Measurements from ENCODE around the gene MTO1.
"Not testable (repeated sequence)": the region's sequence is repeated elsewhere in the genome, so short reads cannot be mapped to it uniquely, and the experiment has no call there.

The MTO1 gene

GRCh38 chr6:73534628-73535027, 73.1 kb downstream of the MTO1 start:
- no peak for DNase-seq (ENCODE audit: low read depth)

- DNase-seq (ENCODE audit: low read depth), result no peak
Measured at GRCh38 chr6:73537677-73538076, 76.1 kb downstream of the MTO1 start.

GRCh38 chr6:73538116-73538779, 76.7 kb downstream of the MTO1 start:
- DNase-seq (ENCODE audit: low read depth), result no peak

GRCh38 chr6:73542481-73542880, 80.9 kb downstream of the MTO1 start:
- DNase-seq (ENCODE audit: low read depth), result not testable (repeated sequence)

- DNase-seq (ENCODE audit: low read depth), result no peak
Measured at GRCh38 chr6:73542891-73543290, 81.4 kb downstream of the MTO1 start.

- no peak for DNase-seq (ENCODE audit: low read depth)
Measured at GRCh38 chr6:73547036-73547435, 85.5 kb downstream of the MTO1 start.

- DNase-seq (ENCODE audit: low read depth), result no peak
Measured at GRCh38 chr6:73548458-73549446, 87.2 kb downstream of the MTO1 start.

- DNase-seq (ENCODE audit: low read depth), result not testable (repeated sequence)
Measured at GRCh38 chr6:73551115-73551514, 89.6 kb downstream of the MTO1 start.

GRCh38 chr6:73555380-73555949, 93.9 kb downstream of the MTO1 start:
- DNase-seq (ENCODE audit: low read depth), result not testable (repeated sequence)

- DNase-seq (ENCODE audit: low read depth), result no peak
Measured at GRCh38 chr6:73556836-73557235, 95.3 kb downstream of the MTO1 start.
